ENCODE data around the gene PAX3. TPM values are rescaled to one million over a fixed set of nuclear protein-coding genes. Genes with fewer than 3 reads are reported as not detected.
"Not testable (repeated sequence)": the region's sequence is repeated elsewhere in the genome, so short reads cannot be mapped to it uniquely, and the experiment has no call there.

PAX3 gene
- total and polyA plus RNA-seq, 12 donors: not detected

DNA sequence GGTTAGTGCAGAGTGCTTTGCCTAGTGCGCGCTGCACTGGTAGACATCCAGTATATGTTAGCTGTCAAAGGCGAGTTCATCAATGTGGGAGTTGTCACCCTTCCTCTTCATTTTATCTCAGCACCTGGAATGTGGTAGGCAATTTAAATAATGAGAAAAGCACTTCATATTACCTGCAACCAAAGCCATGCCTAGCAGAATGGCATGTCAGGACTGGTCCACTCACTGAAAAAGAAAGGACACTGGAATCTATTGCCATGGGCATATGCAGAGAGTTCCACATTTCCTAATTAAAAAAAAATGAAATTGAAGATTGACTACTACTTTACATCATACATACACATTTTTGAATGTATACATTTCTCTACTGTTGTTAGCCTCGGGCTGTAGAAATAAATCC, 139.6 kb downstream of the PAX3 start:
- no peak for TF ChIP-seq POLR2A (IDR thresholded peaks at IDR 0.05)
- TF ChIP-seq, protein P1, sequence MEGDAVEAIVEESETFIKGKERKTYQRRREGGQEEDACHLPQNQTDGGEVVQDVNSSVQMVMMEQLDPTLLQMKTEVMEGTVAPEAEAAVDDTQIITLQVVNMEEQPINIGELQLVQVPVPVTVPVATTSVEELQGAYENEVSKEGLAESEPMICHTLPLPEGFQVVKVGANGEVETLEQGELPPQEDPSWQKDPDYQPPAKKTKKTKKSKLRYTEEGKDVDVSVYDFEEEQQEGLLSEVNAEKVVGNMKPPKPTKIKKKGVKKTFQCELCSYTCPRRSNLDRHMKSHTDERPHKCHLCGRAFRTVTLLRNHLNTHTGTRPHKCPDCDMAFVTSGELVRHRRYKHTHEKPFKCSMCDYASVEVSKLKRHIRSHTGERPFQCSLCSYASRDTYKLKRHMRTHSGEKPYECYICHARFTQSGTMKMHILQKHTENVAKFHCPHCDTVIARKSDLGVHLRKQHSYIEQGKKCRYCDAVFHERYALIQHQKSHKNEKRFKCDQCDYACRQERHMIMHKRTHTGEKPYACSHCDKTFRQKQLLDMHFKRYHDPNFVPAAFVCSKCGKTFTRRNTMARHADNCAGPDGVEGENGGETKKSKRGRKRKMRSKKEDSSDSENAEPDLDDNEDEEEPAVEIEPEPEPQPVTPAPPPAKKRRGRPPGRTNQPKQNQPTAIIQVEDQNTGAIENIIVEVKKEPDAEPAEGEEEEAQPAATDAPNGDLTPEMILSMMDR (IDR thresholded peaks at IDR 0.05): no peak
- intact Hi-C loops (cut with DNase I): no loop called here
- Histone ChIP-seq H3K27ac (no peak overlapping the region), H3K9me3 (replicated peaks in 1 of 3) (no peaks in the 10 kb centered on the region), H3K27me3 (peaks cover 5% of the 10 kb centered on the region), H3K4me1 (replicated peaks in 1 of 2) (no peaks in the 10 kb centered on the region), H3K4me3 (no peak overlapping the region), H3K36me3 (replicated peaks in 1 of 2) (no peaks in the 10 kb centered on the region)
- no peak for DNase-seq
- 78 to 82% (median 79%) methylated on average over 4 of the region's 4 CpGs for WGBS, 4 donors

GRCh38 chr2:222155003-222155664, 143.7 kb downstream of the PAX3 start:
- intact Hi-C loops (cut with DNase I); H3K4me3 ChIP-seq; H3K27ac ChIP-seq; DNase-seq; H3K4me1 ChIP-seq (replicated peaks in 1 of 2); H3K36me3 ChIP-seq (replicated peaks in 1 of 2); H3K9me3 ChIP-seq (replicated peaks in 1 of 3); H3K27me3 ChIP-seq: not testable (repeated sequence)
- 39 to 77% (median 54%) methylated on average over 6 to 27 of the region's 27 CpGs for WGBS, 4 donors

Other genes starting within 250 kb of the PAX3 start
- 10 to 100 TPM in 8 of 9 donors, under 1 TPM in 1; 0.17 to 33.7 (median 15.7) TPM for gene SGPP2, start 125.5 kb upstream of the PAX3 start, total RNA-seq
- gene SGPP2, start 125.5 kb upstream of the PAX3 start, polyA plus RNA-seq: 10 to 100 TPM in 1 of 3 donors, 1 to 10 TPM in 1, under 1 TPM in 1; 0.61 to 11.2 (median 1.3) TPM